H1 (cell line): ENCODE data around the gene ST6GALNAC2. TPM values are rescaled to one million over a fixed set of nuclear protein-coding genes. Genes with fewer than 3 reads are reported as not detected.

Source experiments
- CTCF ChIA-PET: fragments of 300-600 bp; sonication (Branson Sonifier 250); formaldehyde crosslinking; loops from one replicate; lab custom pipeline; 2021; ENCODE audit not compliant: partially characterized antibody; lab: Charles Lee
- POLR2A ChIA-PET: fragments of 300-600 bp; sonication (Branson Sonifier 250); formaldehyde crosslinking; loops from one replicate; lab custom pipeline; 2021; ENCODE audit warnings: inconsistent platforms; ENCODE audit not compliant: partially characterized antibody; lab: Charles Lee
- DNase-seq, 2 experiments: peaks; one replicate each; pipeline versions ENCODE4 v3.0.0 to v3.0.0-alpha.2; 2010 to 2022; ENCODE audit warnings: low spot score in 2 of 2, low read depth in 1 of 2, mixed read lengths in 1 of 2
- FAIRE-seq: peaks from 2 replicates; lab custom pipeline; 2011; peaks lifted over from hg19 to GRCh38; lab: Jason Lieb, UNC
- H2AFZ ChIP-seq: 2 replicates; pipeline ENCODE4 v1.8.1; 2012; ENCODE audit warnings: low read length, inconsistent platforms
- H2AK5ac ChIP-seq: 2 replicates; pipeline ENCODE4 v1.6.1; 2013; ENCODE audit warnings: low read depth, low read length
- H2BK120ac ChIP-seq: replicated peaks from 2 replicates; pipeline ENCODE3; 2013; ENCODE audit warnings: low read depth, low read length, inconsistent platforms
- H2BK12ac ChIP-seq: 2 replicates; pipeline ENCODE4 v1.6.1; 2013; ENCODE audit warnings: low read depth, low read length
- H2BK15ac ChIP-seq: 2 replicates; pipeline ENCODE4 v1.6.1; 2013; ENCODE audit warnings: low read length
- H2BK20ac ChIP-seq: 2 replicates; pipeline ENCODE4 v1.6.1; 2013; ENCODE audit warnings: low read length
- H2BK5ac ChIP-seq: 2 replicates; pipeline ENCODE4 v1.6.1; 2013; ENCODE audit warnings: low read depth, low read length
- H3K14ac ChIP-seq: 2 replicates; pipeline ENCODE4 v1.6.1; 2013; ENCODE audit warnings: inconsistent platforms; ENCODE audit not compliant: insufficient read length
- H3K18ac ChIP-seq: 2 replicates; pipeline ENCODE4 v1.6.1; 2013; ENCODE audit warnings: low read length; ENCODE audit errors: extremely low read depth
- H3K23ac ChIP-seq: 2 replicates; pipeline ENCODE4 v1.6.1; 2013; ENCODE audit warnings: inconsistent platforms; ENCODE audit not compliant: insufficient read length
- H3K23me2 ChIP-seq: 2 replicates; pipeline ENCODE4 v1.6.1; 2013; ENCODE audit warnings: low read depth, low read length
- H3K27ac ChIP-seq: 2 replicates; pipeline ENCODE4 v1.6.1; 2011; ENCODE audit warnings: low read depth, low read length, inconsistent platforms
- H3K27me3 ChIP-seq, 4 experiments: replicated peaks in 1 of 4; 1 replicate in 1 of 4; 2 replicates in 3 of 4; pipeline versions ENCODE4 v1.6.1 to v1.8.1; 2011 to 2013; ENCODE audit warnings: low read length in 3 of 4, mild to moderate bottlenecking in 3 of 4, inconsistent platforms in 2 of 4, mixed read lengths in 2 of 4, moderate library complexity in 1 of 4; ENCODE audit not compliant: control insufficient read depth in 3 of 4, insufficient read depth in 3 of 4; ENCODE audit errors: extremely low read depth in 1 of 4
- H3K36me3 ChIP-seq, 4 experiments: 2 replicates each; pipeline versions ENCODE4 v1.6.1 to v1.8.1; 2011 to 2013; ENCODE audit warnings: mild to moderate bottlenecking in 4 of 4, low read length in 3 of 4, moderate library complexity in 2 of 4, control low read depth in 1 of 4, inconsistent platforms in 1 of 4; ENCODE audit not compliant: insufficient read depth in 4 of 4, control insufficient read depth in 2 of 4
- H3K4ac ChIP-seq: replicated peaks from 2 replicates; pipeline ENCODE3; 2013; ENCODE audit warnings: low read length, low read depth, mixed read lengths, inconsistent platforms; ENCODE audit not compliant: insufficient read length
- H3K4me1 ChIP-seq, 4 experiments: replicated peaks in 1 of 4; 1 replicate in 1 of 4; 2 replicates in 3 of 4; pipeline versions ENCODE4 v1.6.1 to v1.8.1; 2011 to 2013; ENCODE audit warnings: low read length in 3 of 4, inconsistent platforms in 2 of 4, mixed read lengths in 1 of 4; ENCODE audit not compliant: insufficient read depth in 4 of 4, control insufficient read depth in 3 of 4
- H3K4me2 ChIP-seq, 2 experiments: 2 replicates each; pipeline versions ENCODE4 v1.6.1 to v1.8.1; 2011 to 2013; ENCODE audit warnings: low read depth in 2 of 2, low read length in 2 of 2, control low read depth in 1 of 2, inconsistent platforms in 1 of 2, mild to moderate bottlenecking in 1 of 2; ENCODE audit not compliant: insufficient read depth in 1 of 2
- H3K4me3 ChIP-seq, 4 experiments: fragments of 200-600, 300-600 bp in 1 of 4; sonication (generic), shearing (Covaris generic), sonication (Bioruptor Twin) in 1 of 4; 2 replicates each; pipeline versions ENCODE4 v1.5.1 to v1.8.1; 2011 to 2016; ENCODE audit warnings: low read length in 4 of 4, low read depth in 3 of 4, control low read depth in 2 of 4, inconsistent platforms in 2 of 4, mild to moderate bottlenecking in 2 of 4, mixed read lengths in 1 of 4, moderate library complexity in 1 of 4; ENCODE audit not compliant: insufficient read depth in 2 of 4; ENCODE audit errors: extremely low read depth in 1 of 4
- H3K56ac ChIP-seq: replicated peaks from 2 replicates; pipeline ENCODE3; 2013; ENCODE audit warnings: low read depth, mild to moderate bottlenecking, mixed read lengths, low read length, inconsistent platforms; ENCODE audit not compliant: insufficient read length
- H3K79me1 ChIP-seq: 2 replicates; pipeline ENCODE4 v1.6.1; 2013; ENCODE audit warnings: low read depth, low read length, control low read depth
- H3K79me2 ChIP-seq, 2 experiments: 2 replicates each; pipeline versions ENCODE4 v1.6.1 to v1.8.1; 2012 to 2013; ENCODE audit warnings: low read length in 2 of 2, mild to moderate bottlenecking in 2 of 2, inconsistent platforms in 1 of 2; ENCODE audit not compliant: insufficient read depth in 2 of 2, control insufficient read depth in 1 of 2
- H3K9ac ChIP-seq, 4 experiments: replicated peaks in 1 of 4; 1 replicate in 1 of 4; 2 replicates in 3 of 4; pipeline versions ENCODE4 v1.6.1 to v1.8.1; 2011 to 2013; ENCODE audit warnings: low read depth in 3 of 4, low read length in 3 of 4, control low read depth in 2 of 4, mild to moderate bottlenecking in 2 of 4, moderate library complexity in 2 of 4, inconsistent platforms in 1 of 4; ENCODE audit errors: extremely low read depth in 1 of 4
- H3K9me3 ChIP-seq, 2 experiments: 2 replicates each; pipeline versions ENCODE4 v1.6.1 to v1.8.1; 2012 to 2013; ENCODE audit warnings: mild to moderate bottlenecking in 2 of 2, moderate library complexity in 2 of 2, control low read depth in 1 of 2, inconsistent platforms in 1 of 2, low read depth in 1 of 2, low read length in 1 of 2, mixed read lengths in 1 of 2; ENCODE audit not compliant: insufficient read depth in 2 of 2
- H4K20me1 ChIP-seq, 2 experiments: replicated peaks in 1 of 2; 2 replicates each; pipeline versions ENCODE3 to v1.8.1; 2011 to 2013; ENCODE audit warnings: inconsistent platforms in 2 of 2, low read length in 2 of 2, mild to moderate bottlenecking in 1 of 2; ENCODE audit not compliant: insufficient read depth in 2 of 2, control insufficient read depth in 1 of 2
- H4K5ac ChIP-seq: 2 replicates; pipeline ENCODE4 v1.6.1; 2013; ENCODE audit warnings: low read length, low read depth, mixed read lengths, inconsistent platforms; ENCODE audit not compliant: insufficient read length
- H4K8ac ChIP-seq: 2 replicates; pipeline ENCODE4 v1.8.0; 2013; ENCODE audit warnings: mild to moderate bottlenecking, moderate library complexity, low read length, inconsistent platforms; ENCODE audit not compliant: insufficient read depth; ENCODE audit errors: extremely low read depth
- H4K91ac ChIP-seq: replicated peaks from 2 replicates; pipeline ENCODE3; 2013; ENCODE audit warnings: low read length, mixed read lengths, inconsistent platforms; ENCODE audit not compliant: insufficient read length
- BACH1 ChIP-seq: IDR thresholded peaks from 2 replicates; pipeline ENCODE4 v1.6.1; 2012; ENCODE audit warnings: low read length, improper control_type of control experiment
- whole genome bisulfite sequencing, 2 experiments: shearing (Covaris generic) in 1 of 2; methylation state at CpG; one replicate each; pipeline versions ENCODE4 v1.1.6 to v1.1.7; 2013 to 2015; ENCODE audit warnings: low lambda C conversion rate in 2 of 2, mixed read lengths in 2 of 2, inconsistent platforms in 1 of 2, low coverage in 1 of 2, missing lambda C conversion rate in 1 of 2; ENCODE audit not compliant: insufficient replicate concordance in 2 of 2, insufficient coverage in 1 of 2, insufficient read length in 1 of 2; ENCODE audit errors: extremely low coverage in 1 of 2, missing lambda C conversion rate in 1 of 2; 5-methylcytosine and 5-hydroxymethylcytosine counted together
- polyA plus RNA-seq, 7 experiments: library from polyadenylated mRNA; depleted of rRNA in 3 of 7; stranded (reverse) in 5 of 7; unstranded in 2 of 7; fragments of >200 nt in 5 of 7; fragments of 200-250 nt in 2 of 7; gene quantifications; 1 replicate in 5 of 7; 2 replicates in 1 of 7; 4 replicates in 1 of 7; pipeline versions ENCODE4 v1.2.1 to v1.2.3, GENCODE V29; 2011 to 2013; ENCODE audit warnings: missing spikeins in 2 of 7, mixed read lengths in 2 of 7
- total RNA-seq: library from RNA; stranded (reverse); fragmentation: NEBNext Ultra II Directional; extraction: Animal tissue kit (Norgen Biotek cat#: 25700); gene quantifications from 2 replicates; pipeline ENCODE4 v1.2.1, GENCODE V29; 2021

ST6GALNAC2 gene
- total and polyA plus RNA-seq, 2 of the 8 experiments (the other 6 are each of a cell fraction or from before 2014, with no cell fraction given) = 0.09 TPM; not detected in 1

GRCh38 chr17:76582660-76583059 is 3.0 kb downstream of the ST6GALNAC2 start:
- no peak overlapping the region for H2AK5ac ChIP-seq
- no peak overlapping the region for H2BK12ac ChIP-seq
- H3K4me1 ChIP-seq = peaks cover 0 to 25% (median 11%) of the 10 kb centered on the region in 4 experiments; a peak in 6 of 7 replicates
- no peak overlapping the region for H3K14ac ChIP-seq
- H4K8ac ChIP-seq = no peak overlapping the region
- H2BK20ac ChIP-seq = no peak overlapping the region
- CTCF ChIA-PET = interaction anchor here (0.5 to 3.5 kb wide), 6 partner anchors 11 to 99 kb away, joined by 3 to 10 read pairs (median 4); no protein-coding TSS in a partner anchor
- POLR2A ChIA-PET = interaction anchor here (1.3 to 2.5 kb wide), 2 partner anchors 15 to 25 kb away, joined by 6 to 7 read pairs; no protein-coding TSS in a partner anchor
- WGBS, 2 experiments = 30% methylated on average over 3 of the region's 3 CpGs; no CpG with 5 or more reads in 1 of the 2 experiments
- no peak overlapping the region for H3K4me2 ChIP-seq
- H4K91ac ChIP-seq = no peak overlapping the region
- H3K36me3 ChIP-seq = peaks cover 0 to 9% (median 0%) of the 10 kb centered on the region in 4 experiments; a peak in 1 of 8 replicates
- no peak for TF ChIP-seq BACH1
- TF ChIP-seq, all 59 proteins: peak for 0
- Histone ChIP-seq H3K9me3 (no peaks in the 10 kb centered on the region), H2BK120ac (no peak overlapping the region), H3K27me3 (peaks cover 33 to 72% (median 60%) of the 10 kb centered on the region in 4 experiments), H3K23me2 (peaks cover 13% of the 10 kb centered on the region), H3K27ac (no peak overlapping the region), H2BK5ac (no peak overlapping the region), H3K23ac (no peak overlapping the region), H3K56ac (no peak overlapping the region), H3K4ac (no peak overlapping the region), H4K5ac (no peak overlapping the region), H3K79me1 (no peaks in the 10 kb centered on the region), H2BK15ac (no peak overlapping the region), H4K20me1 (peaks cover 0 to 2% of the 10 kb centered on the region in 2 experiments), H3K4me3 (no peak overlapping the region), H3K79me2 (no peaks in the 10 kb centered on the region), H2AFZ (no peak overlapping the region), H3K18ac (no peak overlapping the region), H3K9ac (no peak overlapping the region)
- FAIRE-seq = no peak
- DNase-seq = no peak
